Gastroesophageal sphincter (tissue), 4 donors: ENCODE measurements around the gene MPG. TPM values are rescaled to one million over a fixed set of nuclear protein-coding genes. Genes with fewer than 3 reads are reported as not detected.

Source experiments
- ATAC-seq: fragments of 150-250 bp; one replicate; pipeline ENCODE4 v1.9.1; 2016; ENCODE audit warnings: mild to moderate bottlenecking, moderate library complexity
- H3K27ac ChIP-seq, 4 donors: fragments of 200-600 bp; sonication (generic) in 3 of 4; 1 replicate in 3 of 4; 2 replicates in 1 of 4; pipeline ENCODE4 v1.5.1; 2016 to 2019
- H3K27me3 ChIP-seq: fragments of 200-600 bp; sonication (generic); one replicate; pipeline ENCODE4 v1.5.1; 2019
- H3K36me3 ChIP-seq, 2 donors: fragments of 200-600 bp; sonication (generic); one replicate each; pipeline ENCODE4 v1.5.1; 2019; ENCODE audit warnings: control low read depth in 1 of 2
- H3K4me1 ChIP-seq, 3 donors: fragments of 200-600 bp; sonication (generic); 1 replicate in 2 of 3; 2 replicates in 1 of 3; pipeline ENCODE4 v1.5.1; 2016 to 2019; ENCODE audit warnings: control low read depth in 2 of 3
- H3K4me3 ChIP-seq, 2 donors: fragments of 200-600 bp; sonication (generic); one replicate each; pipeline ENCODE4 v1.5.1; 2019; ENCODE audit warnings: mild to moderate bottlenecking in 1 of 2, moderate library complexity in 1 of 2
- H3K9me3 ChIP-seq, 3 donors: fragments of 200-600 bp; sonication (generic); one replicate each; pipeline ENCODE4 v1.5.1; 2017 to 2019; ENCODE audit warnings: control low read depth in 2 of 3
- CTCF ChIP-seq, 4 experiments: fragments of 200-600 bp in 2 of 4; fragments of 450-650 bp in 2 of 4; sonication (generic) in 1 of 4; IDR thresholded peaks; one replicate each; pipeline ENCODE4 v1.5.1; 2017 to 2019; ENCODE audit warnings: antibody characterized with exemption in 4 of 4, mild to moderate bottlenecking in 2 of 4, moderate library complexity in 2 of 4
- EP300 ChIP-seq: sonication (generic); formaldehyde crosslinking; IDR thresholded peaks from one replicate; pipeline ENCODE4 v1.6.1; 2017; ENCODE audit warnings: antibody characterized with exemption, mild to moderate bottlenecking
- POLR2A ChIP-seq, 2 donors: fragments of 450-650 bp; IDR thresholded peaks; one replicate each; pipeline ENCODE4 v1.6.1; 2017; ENCODE audit warnings: antibody characterized with exemption in 2 of 2, mild to moderate bottlenecking in 2 of 2, moderate library complexity in 1 of 2
- POLR2AphosphoS5 ChIP-seq: sonication (generic); formaldehyde crosslinking; IDR thresholded peaks from one replicate; pipeline ENCODE4 v1.6.1; 2017; ENCODE audit warnings: antibody characterized with exemption
- WGBS, 2 donors: methylation state at CpG; one replicate each; pipeline ENCODE4 v1.1.5; 2018; ENCODE audit warnings: low coverage in 1 of 2; 5-methylcytosine and 5-hydroxymethylcytosine counted together
- total RNA-seq, 4 donors: library from RNA; depleted of rRNA; stranded (reverse); fragments of >200 nt; gene quantifications; one replicate each; pipeline ENCODE4 v1.1.0, GENCODE V29; 2016

The MPG gene
- total RNA-seq, 4 donors from 2014 or later: 57.4 to 114 (median 92.4) TPM

GRCh38 chr16:83060-83603 lies 5.1 kb downstream of the MPG start:
- Histone ChIP-seq H3K4me1 (peaks cover 0 to 55% (median 37%) of the 10 kb centered on the region in 3 donors), H3K4me3 (no peak overlapping the region), H3K36me3 (peaks cover 0 to 78% of the 10 kb centered on the region in 2 donors), H3K27ac (peak overlapping the region in 1 of 4 donors; percentile 68), H3K9me3 (no peaks in the 10 kb centered on the region), H3K27me3 (no peaks in the 10 kb centered on the region)
- ATAC-seq: no peak
- no CpG with 5 or more reads among the region's 31 CpGs for WGBS, 2 donors
- TF ChIP-seq POLR2A (IDR thresholded peaks at IDR 0.05): no peak

- TF ChIP-seq POLR2AphosphoS5: no peak
- no peak for TF ChIP-seq CTCF (IDR thresholded peaks at IDR 0.05)
- TF ChIP-seq EP300: no peak
- H3K4me1 ChIP-seq: peaks cover 0 to 48% (median 31%) of the 10 kb centered on the region in 3 donors
- H3K9me3 ChIP-seq: no peaks in the 10 kb centered on the region
- ATAC-seq: no peak
- H3K27ac ChIP-seq: peak overlapping the region in 3 of 4 donors; percentile 68 to 72 (median 70)
- no peaks in the 10 kb centered on the region for H3K27me3 ChIP-seq
- no peak overlapping the region for H3K4me3 ChIP-seq
- peaks cover 0 to 86% of the 10 kb centered on the region in 2 donors for H3K36me3 ChIP-seq
- WGBS, 2 donors: 56 to 64% methylated on average over 7 to 9 of the region's 21 CpGs
These were observed 6.0 kb downstream of the MPG start for GRCh38 chr16:83781-84615.

GRCh38 chr16:84718-85406 lies 6.8 kb downstream of the MPG start:
- Histone ChIP-seq H3K27ac (peak overlapping the region in 3 of 4 donors; percentile 68 to 72 (median 70)), H3K27me3 (no peaks in the 10 kb centered on the region), H3K4me1 (peaks cover 0 to 40% (median 25%) of the 10 kb centered on the region in 3 donors), H3K36me3 (peaks cover 0 to 88% of the 10 kb centered on the region in 2 donors), H3K9me3 (no peaks in the 10 kb centered on the region), H3K4me3 (no peak overlapping the region)
- peak; percentile 89 for ATAC-seq
- TF ChIP-seq POLR2AphosphoS5 (peak; percentile 57), POLR2A (IDR thresholded peaks at IDR 0.05) (no peak), CTCF (IDR thresholded peaks at IDR 0.05) (no peak), EP300 (no peak)
- 0% methylated on average over 1 of the region's 7 CpGs; no CpG with 5 or more reads in 1 of the 2 donors for WGBS, 2 donors

GRCh38 chr16:85407-85782 lies 7.4 kb downstream of the MPG start:
- Histone ChIP-seq H3K27me3 (no peaks in the 10 kb centered on the region), H3K9me3 (no peaks in the 10 kb centered on the region), H3K27ac (peak overlapping the region in 3 of 4 donors; percentile 68 to 72 (median 70)), H3K4me3 (no peak overlapping the region), H3K4me1 (peaks cover 0 to 35% (median 25%) of the 10 kb centered on the region in 3 donors), H3K36me3 (peaks cover 0 to 88% of the 10 kb centered on the region in 2 donors)
- TF ChIP-seq CTCF (IDR thresholded peaks at IDR 0.05) (no peak), POLR2AphosphoS5 (no peak), EP300 (no peak), POLR2A (IDR thresholded peaks at IDR 0.05) (no peak)
- no peak for ATAC-seq
- WGBS, 2 donors: no CpG with 5 or more reads among the region's 18 CpGs

GRCh38 chr16:85865-86264 lies 7.8 kb downstream of the MPG start:
- Histone ChIP-seq H3K27ac (peak overlapping the region in 3 of 4 donors; percentile 47 to 70 (median 68)), H3K4me1 (peaks cover 0 to 35% (median 25%) of the 10 kb centered on the region in 3 donors), H3K27me3 (no peaks in the 10 kb centered on the region), H3K36me3 (peaks cover 0 to 89% of the 10 kb centered on the region in 2 donors), H3K9me3 (no peaks in the 10 kb centered on the region), H3K4me3 (no peak overlapping the region)
- no peak for ATAC-seq
- TF ChIP-seq POLR2AphosphoS5 (no peak), POLR2A (IDR thresholded peaks at IDR 0.05) (no peak), CTCF (IDR thresholded peaks at IDR 0.05) (no peak), EP300 (no peak)
- 93% methylated on average over 4 of the region's 9 CpGs; no CpG with 5 or more reads in 1 of the 2 donors for WGBS, 2 donors
